ENCODE measurements around the gene PRSS8. TPM values are rescaled to one million over a fixed set of nuclear protein-coding genes. Genes with fewer than 3 reads are reported as not detected.
A peak's percentile ranks its signal among the peaks of the same experiment; 100 is the strongest.

Gene PRSS8
- total RNA-seq, 1 donor from 2014 or later: 17.6 TPM

GRCh38 chr16:31128711-31129567, 6.6 kb downstream of the PRSS8 start:
- no peak for DNase-seq

GRCh38 chr16:31127182-31127581, 8.3 kb downstream of the PRSS8 start:
- DNase-seq: no peak

- no peak for DNase-seq
Measured at GRCh38 chr16:31125844-31126243, 9.7 kb downstream of the PRSS8 start.

GRCh38 chr16:31120129-31120528, 15.4 kb downstream of the PRSS8 start:
- DNase-seq: no peak

GRCh38 chr16:31118223-31119155, 17.0 kb downstream of the PRSS8 start:
- DNase-seq: no peak

GRCh38 chr16:31117384-31118222, 17.9 kb downstream of the PRSS8 start, which contains the start of gene KAT8:
Gene KAT8, plus strand, starts transcription at chr16:31117664. Its CDS starts 18 bp downstream, at chr16:31117682.
- peak; percentile 100 for DNase-seq

- DNase-seq: no peak
Measured at GRCh38 chr16:31114468-31114867, 21.1 kb downstream of the PRSS8 start.

- DNase-seq: no peak
Measured at GRCh38 chr16:31113121-31114120, 22.1 kb downstream of the PRSS8 start.

- no peak for DNase-seq
Measured at GRCh38 chr16:31112711-31113110, 22.8 kb downstream of the PRSS8 start.

GRCh38 chr16:31111881-31112466, 23.6 kb downstream of the PRSS8 start:
- DNase-seq: no peak

GRCh38 chr16:31110106-31111034, 25.2 kb downstream of the PRSS8 start:
- DNase-seq: no peak

- no peak for DNase-seq
Measured at GRCh38 chr16:31109622-31110021, 25.9 kb downstream of the PRSS8 start.

- DNase-seq: no peak
Measured at GRCh38 chr16:31108794-31109558, 26.6 kb downstream of the PRSS8 start.

- peak; percentile 87 for DNase-seq
Measured at GRCh38 chr16:31108035-31108793, 27.3 kb downstream of the PRSS8 start, which contains the start of gene BCKDK. Gene BCKDK, plus strand, starts transcription at chr16:31108386. Its CDS starts 838 bp downstream, at chr16:31109224.

GRCh38 chr16:31107465-31107867, 28.1 kb downstream of the PRSS8 start:
- DNase-seq: no peak

GRCh38 chr16:31106509-31107464, 28.7 kb downstream of the PRSS8 start:
- no peak for DNase-seq

Data from tongue (tissue), 2 donors.